Urothelium cell line (cell line): ENCODE results near the gene HOXC11.

Experiments used
- DNase-seq: peaks from one replicate; pipeline ENCODE4 v3.0.0; 2011; ENCODE audit warnings: low spot score, mixed read lengths
- FAIRE-seq: peaks from 2 replicates; lab custom pipeline; 2011; peaks lifted over from hg19 to GRCh38; lab: Jason Lieb, UNC

Gene HOXC11

GRCh38 chr12:53941750-53942149, 31.2 kb upstream of the HOXC11 start:
- DNase-seq (no peak), FAIRE-seq (no peak)

- no peak for DNase-seq
- no peak for FAIRE-seq
Observed at GRCh38 chr12:53942467-53942997, 30.4 kb upstream of the HOXC11 start.

GRCh38 chr12:53944209-53944608, 28.7 kb upstream of the HOXC11 start:
- no peak for FAIRE-seq
- DNase-seq: no peak

- DNase-seq (no peak), FAIRE-seq (no peak)
Observed at GRCh38 chr12:53944907-53945847, 27.7 kb upstream of the HOXC11 start.

GRCh38 chr12:53947743-53948142, 25.2 kb upstream of the HOXC11 start:
- no peak for DNase-seq
- no peak for FAIRE-seq

- DNase-seq: no peak
- FAIRE-seq: no peak
Observed at GRCh38 chr12:53948650-53949593, 24.0 kb upstream of the HOXC11 start.

- DNase-seq (no peak), FAIRE-seq (no peak)
Observed at GRCh38 chr12:53949631-53950436, 23.1 kb upstream of the HOXC11 start.

GRCh38 chr12:53950437-53950773, 22.5 kb upstream of the HOXC11 start:
- DNase-seq: no peak
- no peak for FAIRE-seq

- FAIRE-seq: no peak
- no peak for DNase-seq
Observed at GRCh38 chr12:53950789-53951576, 21.9 kb upstream of the HOXC11 start.

- DNase-seq: no peak
- no peak for FAIRE-seq
Observed at GRCh38 chr12:53951577-53952334, 21.2 kb upstream of the HOXC11 start.

GRCh38 chr12:53952335-53952694, 20.6 kb upstream of the HOXC11 start:
- FAIRE-seq: no peak
- DNase-seq: no peak

- DNase-seq (peak; percentile 62), FAIRE-seq (no peak)
Observed at GRCh38 chr12:53952871-53953734, 19.8 kb upstream of the HOXC11 start.

- FAIRE-seq: no peak
- DNase-seq: no peak
Observed at GRCh38 chr12:53953831-53954693, 18.9 kb upstream of the HOXC11 start.

GRCh38 chr12:53954694-53955035, 18.3 kb upstream of the HOXC11 start, which contains the start of gene HOXC12:
TSS of gene HOXC12 (plus strand) at chr12:53954903. CDS start at chr12:53954930, 27 bp downstream.
- FAIRE-seq (no peak), DNase-seq (no peak)

GRCh38 chr12:53955036-53955775, 17.7 kb upstream of the HOXC11 start:
- FAIRE-seq: no peak
- no peak for DNase-seq

- DNase-seq (no peak), FAIRE-seq (no peak)
Observed at GRCh38 chr12:53955776-53956250, 17.1 kb upstream of the HOXC11 start.
